ENCODE results near the gene ITPA.
"Not testable (repeated sequence)": the region's sequence is repeated elsewhere in the genome, so short reads cannot be mapped to it uniquely, and the experiment has no call there.

Gene ITPA

GRCh38 chr20:3173610-3174441 lies 35.5 kb upstream of the ITPA start:
- peak; percentile 97 for DNase-seq (ENCODE audit: low spot score)

GRCh38 chr20:3174442-3175261 lies 34.6 kb upstream of the ITPA start:
- no peak for DNase-seq (ENCODE audit: low spot score)

- DNase-seq (ENCODE audit: low spot score), result no peak
Observed at GRCh38 chr20:3175270-3175669, 34.0 kb upstream of the ITPA start.

GRCh38 chr20:3177746-3178485 lies 31.4 kb upstream of the ITPA start:
- no peak for DNase-seq (ENCODE audit: low spot score)

- DNase-seq (ENCODE audit: low spot score), result no peak
Observed at GRCh38 chr20:3180319-3180718, 29.0 kb upstream of the ITPA start.

- DNase-seq (ENCODE audit: low spot score), result no peak
Observed at GRCh38 chr20:3181270-3181669, 28.0 kb upstream of the ITPA start.

- DNase-seq (ENCODE audit: low spot score), result not testable (repeated sequence)
Observed at GRCh38 chr20:3182429-3182828, 26.9 kb upstream of the ITPA start.

- no peak for DNase-seq (ENCODE audit: low spot score)
Observed at GRCh38 chr20:3183896-3184612, 25.2 kb upstream of the ITPA start.

- DNase-seq (ENCODE audit: low spot score), result not testable (repeated sequence)
Observed at GRCh38 chr20:3187861-3188260, 21.4 kb upstream of the ITPA start.

- DNase-seq (ENCODE audit: low spot score), result no peak
Observed at GRCh38 chr20:3188823-3189413, 20.4 kb upstream of the ITPA start.

- DNase-seq (ENCODE audit: low spot score), result no peak
Observed at GRCh38 chr20:3189561-3190131, 19.7 kb upstream of the ITPA start.

- DNase-seq (ENCODE audit: low spot score), result no peak
Observed at GRCh38 chr20:3190681-3191111, 18.6 kb upstream of the ITPA start.

GRCh38 chr20:3192226-3193015 lies 16.9 kb upstream of the ITPA start:
- DNase-seq (ENCODE audit: low spot score), result no peak

- DNase-seq (ENCODE audit: low spot score), result no peak
Observed at GRCh38 chr20:3193806-3194616, 15.3 kb upstream of the ITPA start.

- no peak for DNase-seq (ENCODE audit: low spot score)
Observed at GRCh38 chr20:3194617-3195280, 14.5 kb upstream of the ITPA start.

- no peak for DNase-seq (ENCODE audit: low spot score)
Observed at GRCh38 chr20:3195590-3196237, 13.6 kb upstream of the ITPA start.

- no peak for DNase-seq (ENCODE audit: low spot score)
Observed at GRCh38 chr20:3199206-3199605, 10.1 kb upstream of the ITPA start.
